Testis (tissue), 3 donors: Measurements from ENCODE around the gene MAN2C1. TPM values are rescaled to one million over a fixed set of nuclear protein-coding genes. Genes with fewer than 3 reads are reported as not detected.

Experiments used
- DNase-seq: peaks from one replicate; pipeline ENCODE4 v3.0.0-alpha.2; 2019
- H3K27ac ChIP-seq, 2 donors: fragments of 200-600 bp; sonication (generic); one replicate each; pipeline ENCODE4 v1.5.1; 2019
- H3K27me3 ChIP-seq: fragments of 200-600 bp; sonication (generic); one replicate; pipeline ENCODE4 v1.5.1; 2019
- H3K36me3 ChIP-seq: fragments of 200-600 bp; sonication (generic); one replicate; pipeline ENCODE4 v1.5.1; 2017; ENCODE audit warnings: low read depth; ENCODE audit errors: missing control alignments
- H3K4me1 ChIP-seq: fragments of 200-600 bp; sonication (generic); one replicate; pipeline ENCODE4 v1.5.1; 2019
- H3K4me3 ChIP-seq, 2 donors: fragments of 200-600 bp; sonication (generic); one replicate each; pipeline ENCODE4 v1.5.1; 2017 to 2019
- H3K9me3 ChIP-seq: fragments of 200-600 bp; sonication (generic); one replicate; pipeline ENCODE4 v1.5.1; 2017
- CTCF ChIP-seq, 3 experiments: fragments of 450-650 bp in 2 of 3; fragments of 200-600 bp in 1 of 3; sonication (generic) in 1 of 3; IDR thresholded peaks; one replicate each; pipeline ENCODE4 v1.5.1; 2016 to 2019; ENCODE audit warnings: antibody characterized with exemption in 3 of 3, mild to moderate bottlenecking in 2 of 3, moderate library complexity in 1 of 3
- POLR2A ChIP-seq: fragments of 450-650 bp; IDR thresholded peaks from one replicate; pipeline ENCODE4 v1.6.1; 2017; ENCODE audit warnings: antibody characterized with exemption, mild to moderate bottlenecking, moderate library complexity
- WGBS, 2 donors: methylation state at CpG; one replicate each; pipeline ENCODE4 v1.1.5; 2018; 5-methylcytosine and 5-hydroxymethylcytosine counted together
- intact Hi-C: fragments of 100-400 bp; cut with DNase I; formaldehyde crosslinking; loops from one replicate; pipeline ENCODE4 v1.15.1; 2023; ENCODE audit warnings: low total_unique reads
- polyA plus RNA-seq: library from polyadenylated mRNA; stranded (reverse); fragments of 350-450 nt; fragmentation: Illumina TruSeq; extraction: RNeasy Lipid Tissue Mini Kit (QIAGEN cat#74804); gene quantifications from one replicate; pipeline ENCODE4 v1.2.3, GENCODE V29; 2014; ENCODE audit warnings: low read depth, low replicate concordance; ENCODE audit not compliant: insufficient read depth
- total RNA-seq, 2 donors: library from RNA; depleted of rRNA; stranded (reverse); fragments of >200 nt; gene quantifications; one replicate each; pipeline ENCODE4 v1.2.3, GENCODE V29; 2016

The MAN2C1 gene
- total and polyA plus RNA-seq, 3 donors from 2014 or later, result 171 to 343 (median 256) TPM

GRCh38 chr15:75356006-75356405 is 12.4 kb downstream of the MAN2C1 start:
- no peak overlapping the region for H3K4me3 ChIP-seq
- H3K9me3 ChIP-seq, result no peaks in the 10 kb centered on the region
- no peaks in the 10 kb centered on the region for H3K36me3 ChIP-seq
- no peak overlapping the region for H3K27ac ChIP-seq
- WGBS, 2 donors, result 89% methylated on average over 21 to 28 of the region's 28 CpGs
- DNase-seq, result no peak
- intact Hi-C loops, result no loop called here
- no peaks in the 10 kb centered on the region for H3K27me3 ChIP-seq
- TF ChIP-seq POLR2A (no peak), CTCF (IDR thresholded peaks at IDR 0.05) (no peak)
- H3K4me1 ChIP-seq, result no peaks in the 10 kb centered on the region

- no peak overlapping the region for H3K4me3 ChIP-seq
- no peak for DNase-seq
- H3K27me3 ChIP-seq, result no peaks in the 10 kb centered on the region
- 88% methylated on average over 4 of the region's 4 CpGs; no CpG with 5 or more reads in 1 of the 2 donors for WGBS, 2 donors
- no peak for TF ChIP-seq CTCF (IDR thresholded peaks at IDR 0.05)
- TF ChIP-seq POLR2A, result no peak
- no peak overlapping the region for H3K27ac ChIP-seq
- intact Hi-C loops, result no loop called here
- H3K4me1 ChIP-seq, result no peaks in the 10 kb centered on the region
- H3K9me3 ChIP-seq, result no peaks in the 10 kb centered on the region
- H3K36me3 ChIP-seq, result no peaks in the 10 kb centered on the region
These were observed 13.0 kb downstream of the MAN2C1 start for GRCh38 chr15:75355369-75355768.

- Histone ChIP-seq H3K4me1 (no peaks in the 10 kb centered on the region), H3K4me3 (no peak overlapping the region), H3K27ac (no peak overlapping the region), H3K9me3 (no peaks in the 10 kb centered on the region), H3K27me3 (no peaks in the 10 kb centered on the region), H3K36me3 (no peaks in the 10 kb centered on the region)
- TF ChIP-seq CTCF (IDR thresholded peaks at IDR 0.05) (no peak), POLR2A (no peak)
- no peak for DNase-seq
- 79 to 85% methylated on average over 5 to 7 of the region's 7 CpGs for WGBS, 2 donors
- intact Hi-C loops, result no loop called here
These were observed 14.0 kb downstream of the MAN2C1 start for GRCh38 chr15:75354454-75354853.

GRCh38 chr15:75353604-75354003 is 14.8 kb downstream of the MAN2C1 start:
- Histone ChIP-seq H3K9me3 (no peaks in the 10 kb centered on the region), H3K4me1 (no peaks in the 10 kb centered on the region), H3K36me3 (no peaks in the 10 kb centered on the region), H3K27me3 (no peaks in the 10 kb centered on the region), H3K27ac (no peak overlapping the region), H3K4me3 (no peak overlapping the region)
- 93% methylated on average over 4 to 7 of the region's 7 CpGs for WGBS, 2 donors
- no peak for DNase-seq
- no peak for TF ChIP-seq CTCF (IDR thresholded peaks at IDR 0.05)
- intact Hi-C loops, result no loop called here

- TF ChIP-seq CTCF (IDR thresholded peaks at IDR 0.05) (no peak), POLR2A (no peak)
- intact Hi-C loops, result no loop called here
These were observed 16.0 kb downstream of the MAN2C1 start for GRCh38 chr15:75352186-75353080.

More at GRCh38 chr15:75352186-75353080, 16.0 kb downstream of the MAN2C1 start:
- H3K9me3 ChIP-seq, result no peaks in the 10 kb centered on the region
- WGBS, 2 donors, result 89 to 92% methylated on average over 6 to 16 of the region's 16 CpGs
- H3K27ac ChIP-seq, result no peak overlapping the region
- peaks cover under 1% of the 10 kb centered on the region for H3K4me1 ChIP-seq
- H3K36me3 ChIP-seq, result no peaks in the 10 kb centered on the region
- no peak overlapping the region for H3K4me3 ChIP-seq
- no peaks in the 10 kb centered on the region for H3K27me3 ChIP-seq
- no peak for DNase-seq
